Measurements from ENCODE around the gene TECPR2. TPM values are rescaled to one million over a fixed set of nuclear protein-coding genes. Genes with fewer than 3 reads are reported as not detected.

Gene TECPR2
- total and polyA plus RNA-seq, 2 of the 13 experiments (the other 11 are each of a cell fraction or from before 2014, with no cell fraction given) = 3.5 to 5.7 TPM

- TF ChIP-seq ZNF710 (CRISPR knock-in tag; IDR thresholded peaks at IDR 0.05; ENCODE audit: borderline replicate concordance) = no peak; the same call in 1 of the 2 replicates
- TF ChIP-seq SKIL (CRISPR knock-in tag; IDR thresholded peaks at IDR 0.05; ENCODE audit: borderline replicate concordance) = no peak
- TF ChIP-seq POGZ (CRISPR knock-in tag; IDR thresholded peaks at IDR 0.05) = no peak
- peak; percentile 48; the same call in 1 of the 2 replicates for TF ChIP-seq LCORL (IDR thresholded peaks at IDR 0.05)
- peak; percentile 82 for TF ChIP-seq LCORL (CRISPR knock-in tag; IDR thresholded peaks at IDR 0.05)
- no peak for TF ChIP-seq ZNF563 (CRISPR knock-in tag; IDR thresholded peaks at IDR 0.05)
- no peak for TF ChIP-seq NR0B2 (CRISPR knock-in tag; IDR thresholded peaks at IDR 0.05)
- no peak for TF ChIP-seq ZBTB37 (CRISPR knock-in tag; IDR thresholded peaks at IDR 0.05)
- peak; percentile 76; the same call in 1 of the 2 replicates for TF ChIP-seq ZMAT3 (CRISPR knock-in tag; conservative IDR thresholded peaks at IDR 0.05)
- TF ChIP-seq ISL2 (CRISPR knock-in tag; IDR thresholded peaks at IDR 0.05) = 0 out of 2 replicates have a peak, but pooled peaks have one; percentile 36
- TF ChIP-seq HIC2 (CRISPR knock-in tag; IDR thresholded peaks at IDR 0.05; ENCODE audit: low read depth) = peak; percentile 78
- TF ChIP-seq ZNF512B (CRISPR knock-in tag; IDR thresholded peaks at IDR 0.05; ENCODE audit: borderline replicate concordance) = peak; percentile 43; the same call in 1 of the 2 replicates
- TF ChIP-seq FOXK1 (CRISPR knock-in tag; IDR thresholded peaks at IDR 0.05; ENCODE audit: borderline replicate concordance, low read depth) = no peak; the same call in 1 of the 2 replicates
- TF ChIP-seq PLSCR1 (CRISPR knock-in tag; IDR thresholded peaks at IDR 0.05; ENCODE audit: borderline replicate concordance) = 0 out of 2 replicates have a peak, but pooled peaks have one; percentile 48
Measured at GRCh38 chr14:102538602-102539543, 176.1 kb downstream of the TECPR2 start (continued).
